HepG2 (cell line): ENCODE measurements around the gene GRM4. TPM values are rescaled to one million over a fixed set of nuclear protein-coding genes. Genes with fewer than 3 reads are reported as not detected.

Source experiments
- BRCA1 ChIP-seq: sonication (generic); formaldehyde crosslinking; IDR thresholded peaks from 2 replicates; pipeline ENCODE4 v1.4.0; 2020; ENCODE audit warnings: missing genetic modification reagents
- CBFB ChIP-seq: sonication (generic); formaldehyde crosslinking; IDR thresholded peaks from 2 replicates; pipeline ENCODE4 v1.4.0; 2020; ENCODE audit warnings: missing genetic modification reagents
- HINFP ChIP-seq: sonication (generic); formaldehyde crosslinking; IDR thresholded peaks from 2 replicates; pipeline ENCODE4 v1.4.0; 2020; ENCODE audit warnings: low read depth, mild to moderate bottlenecking, missing genetic modification reagents
- HOXA7 ChIP-seq: sonication (generic); formaldehyde crosslinking; IDR thresholded peaks from 2 replicates; pipeline ENCODE4 v1.8.1; 2022; ENCODE audit warnings: mild to moderate bottlenecking, missing genetic modification reagents, moderate library complexity
- MED13 ChIP-seq: sonication (generic); formaldehyde crosslinking; IDR thresholded peaks from 2 replicates; pipeline ENCODE4 v1.5.0; 2020; ENCODE audit warnings: missing genetic modification reagents
- POLR2AphosphoS2 ChIP-seq: IDR thresholded peaks from 2 replicates; pipeline ENCODE4 v1.6.1; 2011; ENCODE audit warnings: low read depth, low read length, improper control_type of control experiment
- RBM39 ChIP-seq: fragments of 200-400 bp; formaldehyde crosslinking; IDR thresholded peaks from one replicate; pipeline ENCODE4 v1.6.1; 2018; ENCODE audit warnings: antibody characterized with exemption, mild to moderate bottlenecking, low read depth, low read length; ENCODE audit not compliant: poor library complexity, severe bottlenecking
- SCMH1 ChIP-seq: sonication (generic); formaldehyde crosslinking; IDR thresholded peaks from 2 replicates; pipeline ENCODE4 v1.9.0; 2021; ENCODE audit warnings: missing genetic modification reagents, mild to moderate bottlenecking, borderline replicate concordance
- SOX13 ChIP-seq, 3 experiments: fragments of 450-650 bp in 1 of 3; sonication (generic) in 1 of 3; formaldehyde crosslinking in 1 of 3; IDR thresholded peaks in 2 of 3; conservative IDR thresholded peaks in 1 of 3; 2 replicates each; pipeline versions ENCODE4 v1.5.0 to v1.6.1; 2016 to 2020; ENCODE audit warnings: antibody characterized with exemption in 1 of 3, mild to moderate bottlenecking in 1 of 3, missing compliant biosample characterization in 1 of 3, missing genetic modification reagents in 1 of 3, moderate library complexity in 1 of 3
- SYNCRIP ChIP-seq: fragments of 200-400 bp; formaldehyde crosslinking; IDR thresholded peaks from 2 replicates; pipeline ENCODE4 v1.6.1; 2018; ENCODE audit warnings: mild to moderate bottlenecking, low read depth, low read length; ENCODE audit not compliant: insufficient read depth
- TARDBP ChIP-seq: sonication (generic); formaldehyde crosslinking; IDR thresholded peaks from 2 replicates; pipeline ENCODE4 v1.8.0; 2022; ENCODE audit warnings: mild to moderate bottlenecking, missing genetic modification reagents
- THAP7 ChIP-seq: sonication (generic); formaldehyde crosslinking; IDR thresholded peaks from 2 replicates; pipeline ENCODE4 v1.8.1; 2023; ENCODE audit warnings: mild to moderate bottlenecking, missing genetic modification reagents
- XRCC5 ChIP-seq: fragments of 200-400 bp; formaldehyde crosslinking; optimal IDR thresholded peaks from 2 replicates; pipeline ENCODE3; 2017; ENCODE audit warnings: mild to moderate bottlenecking, low read length
- ZBTB46 ChIP-seq: sonication (generic); formaldehyde crosslinking; IDR thresholded peaks from 2 replicates; pipeline ENCODE4 v1.4.0; 2020; ENCODE audit warnings: mild to moderate bottlenecking, missing genetic modification reagents, borderline replicate concordance
- ZNF205 ChIP-seq: IDR thresholded peaks from 2 replicates; pipeline ENCODE4 v1.6.1; 2018; ENCODE audit warnings: missing biosample characterization, missing genetic modification reagents
- ZNF280B ChIP-seq: sonication (generic); formaldehyde crosslinking; IDR thresholded peaks from 2 replicates; pipeline ENCODE4 v1.5.0; 2020; ENCODE audit warnings: missing genetic modification reagents, mild to moderate bottlenecking, borderline replicate concordance
- ZNF329 ChIP-seq: sonication (generic); formaldehyde crosslinking; IDR thresholded peaks from 2 replicates; pipeline ENCODE4 v1.9.0; 2021; ENCODE audit warnings: low read depth, mild to moderate bottlenecking, missing genetic modification reagents
- ZNF337 ChIP-seq: sonication (generic); formaldehyde crosslinking; IDR thresholded peaks from 2 replicates; pipeline ENCODE4 v1.5.1; 2020; ENCODE audit warnings: missing genetic modification reagents, low read depth, mild to moderate bottlenecking, borderline replicate concordance
- ZNF383 ChIP-seq: sonication (generic); formaldehyde crosslinking; IDR thresholded peaks from 2 replicates; pipeline ENCODE4 v1.4.0; 2020; ENCODE audit warnings: missing genetic modification reagents, mild to moderate bottlenecking, borderline replicate concordance
- ZNF644 ChIP-seq: IDR thresholded peaks from 2 replicates; pipeline ENCODE4 v1.6.1; 2016; ENCODE audit warnings: low read depth
- ZSCAN20 ChIP-seq: sonication (generic); formaldehyde crosslinking; IDR thresholded peaks from 2 replicates; pipeline ENCODE4 v1.4.0; 2020; ENCODE audit warnings: missing genetic modification reagents, mild to moderate bottlenecking, borderline replicate concordance
- ZSCAN30 ChIP-seq: sonication (generic); formaldehyde crosslinking; IDR thresholded peaks from 2 replicates; pipeline ENCODE4 v1.5.0; 2020; ENCODE audit warnings: mild to moderate bottlenecking, missing genetic modification reagents
- ZSCAN5A ChIP-seq: sonication (generic); formaldehyde crosslinking; IDR thresholded peaks from 2 replicates; pipeline ENCODE4 v1.8.0; 2022; ENCODE audit warnings: mild to moderate bottlenecking, missing genetic modification reagents, borderline replicate concordance
- polyA plus RNA-seq, 8 experiments: library from polyadenylated mRNA; depleted of rRNA in 3 of 8; stranded (reverse) in 7 of 8; unstranded in 1 of 8; fragments of >200 nt; fragmentation: Illumina TruSeq in 4 of 8; extraction: Trizol in 4 of 8; gene quantifications; 2 replicates each; pipeline versions ENCODE4 v1.2.1 to v1.2.3, GENCODE V29; 2011 to 2016; ENCODE audit warnings: low read depth in 4 of 8, missing spikeins in 1 of 8, mixed read lengths in 1 of 8; ENCODE audit not compliant: insufficient read depth in 1 of 8
- total RNA-seq, 5 experiments: library from RNA; depleted of rRNA; stranded (reverse); fragments of >200 nt; fragmentation: Illumina TruSeq; extraction: Trizol; gene quantifications; 2 replicates each; pipeline ENCODE4 v1.2.3, GENCODE V29; 2016; ENCODE audit warnings: low read depth in 1 of 5

Gene GRM4
- total and polyA plus RNA-seq, 2 of the 13 experiments (the other 11 are each of a cell fraction or from before 2014, with no cell fraction given), result not detected

- no peak for TF ChIP-seq RBM39
- no peak for TF ChIP-seq ZNF337 (CRISPR knock-in tag)
- no peak for TF ChIP-seq ZSCAN30 (CRISPR knock-in tag)
- TF ChIP-seq XRCC5, result peak; percentile 12
- no peak for TF ChIP-seq ZNF644 (CRISPR knock-in tag)
- no peak for TF ChIP-seq ZNF329
- no peak for TF ChIP-seq SCMH1 (CRISPR knock-in tag)
- TF ChIP-seq THAP7 (CRISPR knock-in tag), result no peak
- TF ChIP-seq BRCA1 (CRISPR knock-in tag), result no peak
- no peak for TF ChIP-seq HINFP
- TF ChIP-seq ZNF205 (CRISPR knock-in tag), result no peak
- TF ChIP-seq SOX13 (IDR thresholded peaks at IDR 0.05), result no peak
- TF ChIP-seq SOX13 (CRISPR knock-in tag; conservative IDR thresholded peaks at IDR 0.05 in 1 of 2, IDR thresholded peaks at IDR 0.05 in 1 of 2), result no peak
- TF ChIP-seq TARDBP (CRISPR knock-in tag), result 0 out of 2 replicates have a peak, but pooled peaks have one; percentile 22
- 0 out of 2 replicates have a peak, but pooled peaks have one; percentile 35 for TF ChIP-seq ZBTB46 (CRISPR knock-in tag)
- TF ChIP-seq POLR2AphosphoS2, result no peak
- no peak for TF ChIP-seq ZSCAN20 (CRISPR knock-in tag)
- no peak for TF ChIP-seq MED13 (CRISPR knock-in tag)
- no peak for TF ChIP-seq CBFB (CRISPR knock-in tag)
- no peak for TF ChIP-seq ZNF280B
- no peak for TF ChIP-seq ZSCAN5A
- no peak for TF ChIP-seq HOXA7 (CRISPR knock-in tag)
- no peak for TF ChIP-seq ZNF383 (CRISPR knock-in tag)
- TF ChIP-seq SYNCRIP, result no peak
Measured at GRCh38 chr6:33983109-33983716, 162.7 kb downstream of the GRM4 start (continued).
